DOHH2 (cell line): ENCODE data around the gene ADAM8.

Source experiments
- CTCF ChIP-seq: fragments of 200-600 bp; sonication (generic); IDR thresholded peaks from one replicate; pipeline ENCODE4 v1.5.1; 2014; ENCODE audit warnings: antibody characterized with exemption, mild to moderate bottlenecking, low read depth, low read length; ENCODE audit not compliant: poor library complexity, severe bottlenecking
- EZH2phosphoT487 ChIP-seq: fragments of 200-600 bp; sonication (generic); IDR thresholded peaks from 2 replicates; pipeline ENCODE4 v1.6.1; 2017; ENCODE audit warnings: borderline replicate concordance, mild to moderate bottlenecking, antibody characterized with exemption, low read length, moderate library complexity, mixed read lengths

- TF ChIP-seq CTCF (no peak), EZH2phosphoT487 (no peak)
These were observed 47.2 kb downstream of the ADAM8 start for GRCh38 chr10:133229265-133230043.
